Measurements from ENCODE around the gene TERB2.

DNA sequence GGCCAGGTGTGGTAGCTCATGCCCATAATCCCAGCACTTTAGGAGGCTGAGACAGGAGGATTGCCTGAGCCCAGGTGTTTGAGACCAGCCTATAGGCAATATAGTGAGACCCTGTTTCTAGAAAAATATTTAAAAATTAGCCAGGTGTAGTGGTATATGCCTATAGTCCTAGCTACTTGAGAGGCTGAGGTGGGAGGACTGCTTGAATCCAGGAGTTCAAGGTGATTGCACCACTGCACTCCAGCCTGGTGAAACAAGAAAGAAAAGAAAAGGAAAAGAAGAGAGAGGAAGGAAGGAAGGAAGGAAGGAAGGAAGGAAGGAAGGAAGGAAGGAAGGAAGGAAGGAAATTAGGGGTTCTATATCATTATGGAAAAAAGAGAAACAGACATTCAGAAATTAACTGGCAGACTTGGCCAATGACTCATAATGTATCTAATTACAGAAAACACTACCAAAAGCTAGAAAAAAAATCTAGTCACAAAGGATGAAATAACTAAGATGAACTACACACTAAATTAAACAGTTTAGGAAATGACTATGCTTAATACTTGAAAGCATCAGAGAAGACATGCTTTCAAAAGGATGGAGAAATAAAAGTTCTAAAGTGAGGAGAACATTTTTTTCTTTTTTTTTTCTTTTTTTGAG, 45.4 kb upstream of the TERB2 start:
- TF ChIP-seq GATA2 (IDR thresholded peaks at IDR 0.05; ENCODE audit: low read depth, low read length) (no peak), GATA3 (IDR thresholded peaks at IDR 0.05; ENCODE audit: low read depth, low read length) (no peak)
